GM19324 (cell line): ENCODE data around the gene DAB2IP.
"Not testable (repeated sequence)": the region's sequence is repeated elsewhere in the genome, so short reads cannot be mapped to it uniquely, and the experiment has no call there.

Experiments used
- ATAC-seq: cut with Tn5 transposase; IDR thresholded peaks from one replicate; pipeline ENCODE4 v1.9.1; 2021; ENCODE audit warnings: mild to moderate bottlenecking, moderate library complexity; ENCODE audit not compliant: unreplicated experiment, low FRiP score

The DAB2IP gene

GRCh38 chr9:121737481-121737931 is 86.1 kb downstream of the DAB2IP start:
- no peak for ATAC-seq

GRCh38 chr9:121738411-121738810 is 87.0 kb downstream of the DAB2IP start:
- ATAC-seq: no peak

GRCh38 chr9:121738968-121739367 is 87.5 kb downstream of the DAB2IP start:
- ATAC-seq: no peak

DNA sequence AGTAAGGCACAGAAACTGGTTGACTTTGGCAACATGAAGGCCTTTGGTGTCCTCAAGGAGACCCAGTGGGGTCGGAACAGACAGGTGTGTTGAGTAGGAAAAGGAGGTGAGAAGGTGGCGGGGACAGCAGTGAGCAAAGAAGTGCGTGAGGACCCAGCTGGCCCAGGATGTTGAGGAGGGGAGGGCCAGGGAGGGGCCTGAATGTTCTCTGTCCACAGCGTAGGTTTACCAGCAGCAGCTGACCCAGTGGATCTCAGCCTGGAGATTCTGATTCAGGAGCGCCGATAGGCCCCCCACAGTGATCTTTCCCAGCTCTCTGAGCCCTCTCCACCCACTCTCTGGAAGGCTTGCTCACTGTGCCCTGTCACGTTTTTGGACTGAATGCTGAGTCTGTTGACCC is 88.5 kb downstream of the DAB2IP start:
- ATAC-seq: no peak

GRCh38 chr9:121741228-121741918 is 89.9 kb downstream of the DAB2IP start:
- no peak for ATAC-seq

GRCh38 chr9:121741919-121742283 is 90.5 kb downstream of the DAB2IP start:
- not testable (repeated sequence) for ATAC-seq

- no peak for ATAC-seq
Measured at GRCh38 chr9:121742923-121743322, 91.5 kb downstream of the DAB2IP start.

DNA sequence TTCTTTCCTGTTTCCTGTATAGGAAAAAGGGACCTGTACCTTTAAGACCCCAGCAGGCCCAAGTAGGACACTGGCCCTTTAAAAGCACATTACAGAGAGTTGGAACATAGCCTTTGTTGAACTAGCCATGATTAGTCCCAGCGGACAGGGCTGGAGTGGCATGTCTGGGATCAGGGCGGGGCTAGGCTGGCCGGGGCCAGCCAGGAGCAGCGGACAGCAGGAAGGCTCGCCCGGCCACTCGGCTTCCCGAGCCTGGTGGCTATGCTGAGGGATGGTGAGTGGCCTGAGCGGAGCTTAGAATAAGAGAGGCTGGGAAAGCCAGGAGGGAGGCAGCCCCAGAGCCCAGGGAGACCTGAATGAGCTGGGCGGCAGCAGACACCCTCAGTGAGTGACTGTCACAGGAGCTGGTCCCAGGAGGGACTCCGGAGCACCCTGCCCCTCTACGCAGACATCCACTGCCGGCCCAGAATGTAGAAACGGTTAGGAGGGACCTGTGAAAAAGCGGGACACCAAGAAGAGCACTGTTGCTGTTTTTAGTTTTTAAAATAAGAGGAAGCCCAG is 92.1 kb downstream of the DAB2IP start:
- ATAC-seq: no peak

DNA sequence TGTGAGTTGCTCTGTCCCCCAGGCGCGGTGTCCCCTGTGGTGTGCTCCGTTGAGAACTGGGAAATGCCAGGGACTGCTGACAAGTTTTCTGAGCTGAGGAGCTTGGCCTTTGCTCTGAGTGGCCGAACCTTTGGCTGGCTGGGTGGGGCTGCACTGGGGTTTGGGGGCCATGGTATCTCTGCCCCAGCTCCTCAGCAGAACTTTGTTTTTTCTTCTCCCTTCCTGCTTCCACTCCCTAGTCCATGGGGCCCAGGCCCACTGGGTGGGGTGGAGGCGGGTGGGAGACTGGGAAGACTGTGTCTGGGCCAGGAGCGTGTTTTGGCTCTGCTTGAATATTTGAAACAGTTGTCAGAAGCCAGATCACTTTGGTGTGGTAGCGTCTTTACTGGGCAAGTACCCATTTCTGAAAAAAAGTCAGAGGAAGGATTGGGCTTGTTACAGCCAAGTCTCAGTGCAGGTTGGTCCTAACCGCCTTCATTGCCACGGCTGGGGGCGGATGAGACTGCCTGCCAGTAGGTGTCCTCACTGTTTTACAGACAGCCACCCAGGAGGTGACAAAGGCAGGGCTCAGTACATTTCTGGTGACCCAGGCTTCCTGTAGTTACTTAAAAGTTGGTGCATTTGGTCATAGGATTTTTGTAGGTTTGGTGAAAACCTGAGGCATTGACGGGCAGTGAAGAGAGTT is 92.7 kb downstream of the DAB2IP start:
- ATAC-seq: no peak

DNA sequence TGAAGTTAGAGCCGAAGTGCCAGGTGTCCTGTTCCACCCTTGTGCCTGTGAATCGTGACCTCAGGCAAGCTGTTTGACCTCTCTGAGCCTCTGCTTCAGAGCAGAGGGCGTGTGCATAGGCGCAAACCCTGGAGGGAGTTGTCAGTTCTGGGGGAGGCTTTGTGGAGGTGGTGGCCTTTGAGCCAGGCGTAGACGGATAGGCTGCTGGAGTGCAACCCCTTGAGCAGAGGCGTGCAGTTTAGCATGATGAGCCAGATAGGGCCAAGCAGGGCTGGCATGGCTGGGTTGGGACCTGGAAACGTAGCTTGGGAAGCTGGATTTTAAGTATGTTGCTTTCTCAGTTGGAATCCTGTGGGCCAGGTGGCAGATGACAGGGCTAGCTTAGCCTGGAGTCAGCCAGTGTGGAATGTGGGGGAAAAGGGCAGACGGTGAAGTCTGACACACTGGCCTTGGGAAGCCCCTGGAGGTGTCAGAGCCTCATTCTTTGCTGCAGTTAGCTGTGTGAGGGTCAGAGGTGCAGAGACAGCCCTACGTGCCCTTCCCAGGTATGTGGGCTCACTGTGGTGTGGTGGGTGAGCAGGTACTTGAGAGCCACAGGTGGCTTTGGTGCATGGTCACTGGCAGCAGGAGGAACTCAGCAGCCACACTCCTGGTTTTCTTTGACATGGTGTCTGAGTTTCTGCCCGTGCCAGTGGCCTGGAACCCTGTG is 93.4 kb downstream of the DAB2IP start:
- ATAC-seq: no peak

DNA sequence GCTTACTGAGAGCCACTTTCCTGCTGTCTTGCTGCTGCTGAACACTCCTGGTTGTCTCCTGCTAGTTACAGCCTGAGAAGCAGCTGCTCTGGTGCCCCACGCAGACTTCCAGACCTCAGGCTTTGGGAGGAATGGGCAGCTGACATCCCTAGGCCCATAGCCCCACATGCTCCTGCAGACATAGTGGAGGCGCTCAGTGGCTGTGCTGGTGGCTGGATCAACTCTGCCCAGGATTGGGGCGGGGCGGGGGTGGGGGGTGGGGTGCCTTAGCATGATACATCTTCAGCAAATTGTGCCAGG is 93.9 kb downstream of the DAB2IP start:
- ATAC-seq: no peak

DNA sequence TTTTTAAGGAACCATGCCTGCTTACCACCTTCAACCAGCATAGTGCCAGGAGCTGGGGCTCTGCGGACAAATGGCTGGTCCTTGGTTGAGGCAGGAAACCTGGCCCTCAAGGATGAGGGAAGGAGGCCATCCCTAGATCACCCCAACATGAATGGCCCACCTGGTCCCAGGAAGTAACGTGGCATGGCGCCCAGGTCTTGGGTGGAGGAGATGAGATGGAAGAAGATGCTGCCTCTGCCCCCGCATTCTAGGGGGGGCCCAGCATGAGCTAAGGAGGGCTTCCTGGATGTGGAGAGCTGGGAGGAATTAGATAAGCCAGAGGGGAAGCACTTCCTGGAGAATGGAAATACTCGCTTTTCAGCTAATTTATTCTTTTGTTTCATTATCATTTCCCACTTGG is 95.0 kb downstream of the DAB2IP start:
- no peak for ATAC-seq

- ATAC-seq: no peak
Measured at GRCh38 chr9:121746866-121747265, 95.4 kb downstream of the DAB2IP start.

DNA sequence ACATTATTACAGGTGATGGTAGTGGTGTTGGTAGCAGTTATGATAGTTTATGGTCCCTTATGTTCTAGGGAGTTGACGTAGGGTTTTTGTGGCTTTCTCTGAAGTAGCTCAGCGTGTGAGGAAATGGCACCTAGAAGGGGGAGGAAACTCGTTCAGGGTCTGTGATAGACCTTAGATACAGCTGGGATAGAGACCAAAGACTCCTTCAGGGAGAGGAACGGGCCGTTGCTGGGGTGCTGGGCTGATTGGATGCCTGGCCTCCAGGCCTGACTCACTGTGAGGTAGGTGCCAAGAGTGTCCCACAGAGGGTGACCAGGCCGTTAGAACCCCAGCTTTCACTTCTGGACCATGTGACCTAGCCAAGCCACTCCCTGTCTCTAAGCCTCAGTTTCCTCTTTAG is 96.6 kb downstream of the DAB2IP start:
- ATAC-seq: no peak

GRCh38 chr9:121748727-121749423 is 97.4 kb downstream of the DAB2IP start:
- no peak for ATAC-seq

DNA sequence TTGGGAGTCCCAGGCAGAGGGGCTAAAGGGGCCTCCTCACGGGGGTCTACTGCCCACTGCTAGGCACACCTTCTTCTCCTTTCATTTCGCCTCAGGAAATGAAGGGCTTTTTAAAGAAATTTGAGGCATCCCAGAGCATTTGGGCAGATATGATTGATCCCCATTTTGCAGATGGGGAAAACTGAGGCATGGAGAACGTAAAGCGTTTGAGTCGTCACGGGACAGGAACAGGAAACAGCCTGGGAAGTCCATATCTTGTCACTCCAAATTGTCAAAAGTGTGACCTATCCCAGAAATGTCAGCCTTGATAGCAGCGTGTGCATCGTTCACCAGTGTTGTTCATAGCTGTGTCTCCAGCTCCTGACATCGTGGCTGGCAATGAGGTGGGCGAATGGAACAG is 98.2 kb downstream of the DAB2IP start:
- ATAC-seq: no peak

- ATAC-seq: no peak
Measured at GRCh38 chr9:121750259-121750714, 98.9 kb downstream of the DAB2IP start.

GRCh38 chr9:121750715-121751623 is 99.5 kb downstream of the DAB2IP start:
- no peak for ATAC-seq

- ATAC-seq: no peak
Measured at GRCh38 chr9:121751686-121752445, 100.4 kb downstream of the DAB2IP start.
